HepG2 (cell line): ENCODE measurements around the gene TIAM2. TPM values are rescaled to one million over a fixed set of nuclear protein-coding genes. Genes with fewer than 3 reads are reported as not detected.

Experiments
- CAMTA2 ChIP-seq: sonication (generic); formaldehyde crosslinking; IDR thresholded peaks from 2 replicates; pipeline ENCODE4 v1.4.0; 2020; ENCODE audit warnings: mild to moderate bottlenecking, missing genetic modification reagents, borderline replicate concordance
- FOSL2 ChIP-seq: sonication (generic); formaldehyde crosslinking; IDR thresholded peaks from 2 replicates; pipeline ENCODE4 v1.4.0; 2020; ENCODE audit warnings: missing genetic modification reagents
- HDAC2 ChIP-seq: sonication (generic); formaldehyde crosslinking; IDR thresholded peaks from 2 replicates; pipeline ENCODE4 v1.4.0; 2020; ENCODE audit warnings: missing genetic modification reagents
- MEIS2 ChIP-seq: sonication (generic); formaldehyde crosslinking; IDR thresholded peaks from 2 replicates; pipeline ENCODE4 v1.9.0; 2021; ENCODE audit warnings: mild to moderate bottlenecking, missing genetic modification reagents
- PPARG ChIP-seq: conservative IDR thresholded peaks from 2 replicates; pipeline ENCODE4 v1.6.1; 2016; ENCODE audit warnings: missing biosample characterization, missing genetic modification reagents
- YEATS4 ChIP-seq: sonication (generic); formaldehyde crosslinking; IDR thresholded peaks from 2 replicates; pipeline ENCODE4 v1.4.0; 2020; ENCODE audit warnings: missing genetic modification reagents, borderline replicate concordance
- ZNF121 ChIP-seq: sonication (generic); formaldehyde crosslinking; IDR thresholded peaks from 2 replicates; pipeline ENCODE4 v1.5.0; 2020; ENCODE audit warnings: mild to moderate bottlenecking, missing genetic modification reagents
- ZNF136 ChIP-seq: sonication (generic); formaldehyde crosslinking; IDR thresholded peaks from 2 replicates; pipeline ENCODE4 v1.8.1; 2022; ENCODE audit warnings: low read depth, mild to moderate bottlenecking, moderate library complexity, missing genetic modification reagents
- ZSCAN29 ChIP-seq: sonication (generic); formaldehyde crosslinking; conservative IDR thresholded peaks from 2 replicates; pipeline ENCODE4 v1.4.0; 2020; ENCODE audit warnings: mild to moderate bottlenecking, missing genetic modification reagents
- polyA plus RNA-seq, 8 experiments: library from polyadenylated mRNA; depleted of rRNA in 3 of 8; stranded (reverse) in 7 of 8; unstranded in 1 of 8; fragments of >200 nt; fragmentation: Illumina TruSeq in 4 of 8; extraction: Trizol in 4 of 8; gene quantifications; 2 replicates each; pipeline versions ENCODE4 v1.2.1 to v1.2.3, GENCODE V29; 2011 to 2016; ENCODE audit warnings: low read depth in 4 of 8, missing spikeins in 1 of 8, mixed read lengths in 1 of 8; ENCODE audit not compliant: insufficient read depth in 1 of 8
- total RNA-seq, 5 experiments: library from RNA; depleted of rRNA; stranded (reverse); fragments of >200 nt; fragmentation: Illumina TruSeq; extraction: Trizol; gene quantifications; 2 replicates each; pipeline ENCODE4 v1.2.3, GENCODE V29; 2016; ENCODE audit warnings: low read depth in 1 of 5
- TF ChIP-seq, protein P1 (sequence below): sonication (generic); formaldehyde crosslinking; IDR thresholded peaks from 2 replicates; pipeline ENCODE4 v1.5.0; 2020; ENCODE audit warnings: mild to moderate bottlenecking, missing genetic modification reagents
- TF ChIP-seq, protein P2 (sequence below): IDR thresholded peaks from 2 replicates; pipeline ENCODE4 v1.6.1; 2016; ENCODE audit warnings: missing genetic modification reagents, missing compliant biosample characterization
- TF ChIP-seq, protein P3 (sequence below): sonication (generic); formaldehyde crosslinking; IDR thresholded peaks from 2 replicates; pipeline ENCODE4 v1.8.0; 2022; ENCODE audit warnings: mild to moderate bottlenecking, missing genetic modification reagents, borderline replicate concordance
- TF ChIP-seq, protein P4 (sequence below): sonication (generic); formaldehyde crosslinking; conservative IDR thresholded peaks from 2 replicates; pipeline ENCODE4 v1.4.0; 2020; ENCODE audit warnings: missing genetic modification reagents

TIAM2 gene
- total and polyA plus RNA-seq, 2 of the 13 experiments (the other 11 are each of a cell fraction or from before 2014, with no cell fraction given): 4.1 to 4.5 TPM

DNA sequence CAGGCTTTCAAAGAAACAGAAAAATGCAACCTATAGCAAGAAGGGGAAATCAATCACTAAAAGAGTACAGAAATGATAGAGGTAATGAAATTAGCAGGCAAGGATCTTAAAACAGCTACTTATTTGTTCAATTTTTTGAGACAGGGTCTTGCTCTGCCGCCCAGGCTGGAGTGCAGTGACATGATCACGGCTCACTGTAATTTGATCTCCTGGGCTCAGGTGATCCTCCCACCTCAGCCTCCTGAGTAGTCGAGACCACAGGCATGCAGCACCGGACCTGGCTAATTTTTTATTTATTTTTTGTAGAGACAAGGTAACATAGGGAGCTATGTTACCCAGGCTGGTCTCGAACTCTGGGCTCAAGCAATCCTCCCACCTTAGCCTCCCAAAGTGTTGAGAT, 297.6 kb downstream of the TIAM2 start (continued):
- TF ChIP-seq, protein P1, sequence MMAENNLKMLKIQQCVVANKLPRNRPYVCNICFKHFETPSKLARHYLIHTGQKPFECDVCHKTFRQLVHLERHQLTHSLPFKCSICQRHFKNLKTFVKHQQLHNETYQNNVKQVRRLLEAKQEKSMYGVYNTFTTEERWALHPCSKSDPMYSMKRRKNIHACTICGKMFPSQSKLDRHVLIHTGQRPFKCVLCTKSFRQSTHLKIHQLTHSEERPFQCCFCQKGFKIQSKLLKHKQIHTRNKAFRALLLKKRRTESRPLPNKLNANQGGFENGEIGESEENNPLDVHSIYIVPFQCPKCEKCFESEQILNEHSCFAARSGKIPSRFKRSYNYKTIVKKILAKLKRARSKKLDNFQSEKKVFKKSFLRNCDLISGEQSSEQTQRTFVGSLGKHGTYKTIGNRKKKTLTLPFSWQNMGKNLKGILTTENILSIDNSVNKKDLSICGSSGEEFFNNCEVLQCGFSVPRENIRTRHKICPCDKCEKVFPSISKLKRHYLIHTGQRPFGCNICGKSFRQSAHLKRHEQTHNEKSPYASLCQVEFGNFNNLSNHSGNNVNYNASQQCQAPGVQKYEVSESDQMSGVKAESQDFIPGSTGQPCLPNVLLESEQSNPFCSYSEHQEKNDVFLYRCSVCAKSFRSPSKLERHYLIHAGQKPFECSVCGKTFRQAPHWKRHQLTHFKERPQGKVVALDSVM: peak; percentile 35; the same call in 1 of the 2 replicates
- TF ChIP-seq CAMTA2 (CRISPR knock-in tag) (no peak), PPARG (no peak), ZNF136 (no peak), ZSCAN29 (no peak), YEATS4 (CRISPR knock-in tag) (no peak), MEIS2 (no peak), HDAC2 (CRISPR knock-in tag) (no peak), ZNF121 (peak; percentile 52), FOSL2 (CRISPR knock-in tag) (no peak)
- TF ChIP-seq, protein P2, sequence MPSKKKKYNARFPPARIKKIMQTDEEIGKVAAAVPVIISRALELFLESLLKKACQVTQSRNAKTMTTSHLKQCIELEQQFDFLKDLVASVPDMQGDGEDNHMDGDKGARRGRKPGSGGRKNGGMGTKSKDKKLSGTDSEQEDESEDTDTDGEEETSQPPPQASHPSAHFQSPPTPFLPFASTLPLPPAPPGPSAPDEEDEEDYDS (CRISPR knock-in tag): no peak
- TF ChIP-seq, protein P3, sequence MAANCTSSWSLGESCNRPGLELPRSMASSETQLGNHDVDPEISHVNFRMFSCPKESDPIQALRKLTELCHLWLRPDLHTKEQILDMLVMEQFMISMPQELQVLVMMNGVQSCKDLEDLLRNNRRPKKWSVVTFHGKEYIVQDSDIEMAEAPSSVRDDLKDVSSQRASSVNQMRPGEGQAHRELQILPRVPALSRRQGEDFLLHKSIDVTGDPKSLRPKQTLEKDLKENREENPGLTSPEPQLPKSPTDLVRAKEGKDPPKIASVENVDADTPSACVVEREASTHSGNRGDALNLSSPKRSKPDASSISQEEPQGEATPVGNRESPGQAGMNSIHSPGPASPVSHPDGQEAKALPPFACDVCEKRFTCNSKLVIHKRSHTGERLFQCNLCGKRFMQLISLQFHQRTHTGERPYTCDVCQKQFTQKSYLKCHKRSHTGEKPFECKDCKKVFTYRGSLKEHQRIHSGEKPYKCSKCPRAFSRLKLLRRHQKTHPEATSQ (CRISPR knock-in tag): no peak
- TF ChIP-seq, protein P4, sequence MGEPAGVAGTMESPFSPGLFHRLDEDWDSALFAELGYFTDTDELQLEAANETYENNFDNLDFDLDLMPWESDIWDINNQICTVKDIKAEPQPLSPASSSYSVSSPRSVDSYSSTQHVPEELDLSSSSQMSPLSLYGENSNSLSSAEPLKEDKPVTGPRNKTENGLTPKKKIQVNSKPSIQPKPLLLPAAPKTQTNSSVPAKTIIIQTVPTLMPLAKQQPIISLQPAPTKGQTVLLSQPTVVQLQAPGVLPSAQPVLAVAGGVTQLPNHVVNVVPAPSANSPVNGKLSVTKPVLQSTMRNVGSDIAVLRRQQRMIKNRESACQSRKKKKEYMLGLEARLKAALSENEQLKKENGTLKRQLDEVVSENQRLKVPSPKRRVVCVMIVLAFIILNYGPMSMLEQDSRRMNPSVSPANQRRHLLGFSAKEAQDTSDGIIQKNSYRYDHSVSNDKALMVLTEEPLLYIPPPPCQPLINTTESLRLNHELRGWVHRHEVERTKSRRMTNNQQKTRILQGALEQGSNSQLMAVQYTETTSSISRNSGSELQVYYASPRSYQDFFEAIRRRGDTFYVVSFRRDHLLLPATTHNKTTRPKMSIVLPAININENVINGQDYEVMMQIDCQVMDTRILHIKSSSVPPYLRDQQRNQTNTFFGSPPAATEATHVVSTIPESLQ: no peak
- TF ChIP-seq, all 625 proteins: peak for 3
